Upper lobe of left lung (tissue), 4 donors: ENCODE results near the gene ALPP.

Source experiments
- POLR2A ChIP-seq, 4 donors: fragments of 450-650 bp; IDR thresholded peaks; one replicate each; pipeline ENCODE4 v1.5.1; 2016 to 2017; ENCODE audit warnings: antibody characterized with exemption in 4 of 4, mild to moderate bottlenecking in 2 of 4
- TF ChIP-seq, protein P1 (sequence below), 6 experiments: fragments of 450-650 bp in 4 of 6; fragments of 200-600 bp in 2 of 6; sonication (generic) in 2 of 6; IDR thresholded peaks; one replicate each; pipeline ENCODE4 v1.5.1; 2016 to 2019; ENCODE audit warnings: antibody characterized with exemption in 6 of 6

DNA sequence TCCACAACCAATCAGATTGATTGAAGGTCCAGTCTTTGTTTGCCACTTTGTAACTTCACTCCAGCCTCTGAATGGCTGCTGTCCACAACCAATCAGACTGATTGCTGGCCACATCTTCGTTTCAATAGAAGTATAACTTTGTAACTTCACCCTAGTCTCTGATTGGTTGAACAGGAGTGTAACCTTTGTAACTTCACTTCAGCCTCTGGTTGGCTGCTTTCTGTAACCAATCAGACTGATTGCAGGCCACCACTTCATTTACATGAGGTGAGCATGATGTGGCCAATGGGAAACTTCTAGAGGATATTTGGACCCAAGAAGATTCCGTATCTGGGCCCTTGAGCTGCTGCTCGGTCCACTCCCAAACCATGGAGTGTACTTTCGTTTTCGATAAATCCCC is 16.9 kb upstream of the ALPP start:
- TF ChIP-seq, protein P1, sequence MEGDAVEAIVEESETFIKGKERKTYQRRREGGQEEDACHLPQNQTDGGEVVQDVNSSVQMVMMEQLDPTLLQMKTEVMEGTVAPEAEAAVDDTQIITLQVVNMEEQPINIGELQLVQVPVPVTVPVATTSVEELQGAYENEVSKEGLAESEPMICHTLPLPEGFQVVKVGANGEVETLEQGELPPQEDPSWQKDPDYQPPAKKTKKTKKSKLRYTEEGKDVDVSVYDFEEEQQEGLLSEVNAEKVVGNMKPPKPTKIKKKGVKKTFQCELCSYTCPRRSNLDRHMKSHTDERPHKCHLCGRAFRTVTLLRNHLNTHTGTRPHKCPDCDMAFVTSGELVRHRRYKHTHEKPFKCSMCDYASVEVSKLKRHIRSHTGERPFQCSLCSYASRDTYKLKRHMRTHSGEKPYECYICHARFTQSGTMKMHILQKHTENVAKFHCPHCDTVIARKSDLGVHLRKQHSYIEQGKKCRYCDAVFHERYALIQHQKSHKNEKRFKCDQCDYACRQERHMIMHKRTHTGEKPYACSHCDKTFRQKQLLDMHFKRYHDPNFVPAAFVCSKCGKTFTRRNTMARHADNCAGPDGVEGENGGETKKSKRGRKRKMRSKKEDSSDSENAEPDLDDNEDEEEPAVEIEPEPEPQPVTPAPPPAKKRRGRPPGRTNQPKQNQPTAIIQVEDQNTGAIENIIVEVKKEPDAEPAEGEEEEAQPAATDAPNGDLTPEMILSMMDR (IDR thresholded peaks at IDR 0.05), result no peak
- no peak for TF ChIP-seq POLR2A (IDR thresholded peaks at IDR 0.05)
